Spleen (tissue), 7 donors: ENCODE data around the gene PRKG1.

ENCODE experiments used
- POLR2A ChIP-seq, 3 donors: fragments of 450-650 bp; IDR thresholded peaks; one replicate each; pipeline ENCODE4 v1.5.1; 2017; ENCODE audit warnings: antibody characterized with exemption in 3 of 3, mild to moderate bottlenecking in 1 of 3
- TF ChIP-seq, protein P1 (sequence below), 11 experiments: fragments of 200-600 bp in 7 of 11; fragments of 450-650 bp in 4 of 11; sonication (generic) in 4 of 11; IDR thresholded peaks in 8 of 11; conservative IDR thresholded peaks in 3 of 11; 1 replicate in 7 of 11; 2 replicates in 4 of 11; pipeline versions ENCODE4 v1.4.0 to v1.8.0; 2016 to 2021; ENCODE audit warnings: antibody characterized with exemption in 11 of 11, inconsistent platforms in 4 of 11, mild to moderate bottlenecking in 1 of 11
- donor health status: DM: no; HTN: no; CAD: no; lungs with moderate emphysema.
- donor health status: DM: no; HTN: no; CAD: no.
- donor health status: DM: no; HTN: no; CAD: no.

DNA sequence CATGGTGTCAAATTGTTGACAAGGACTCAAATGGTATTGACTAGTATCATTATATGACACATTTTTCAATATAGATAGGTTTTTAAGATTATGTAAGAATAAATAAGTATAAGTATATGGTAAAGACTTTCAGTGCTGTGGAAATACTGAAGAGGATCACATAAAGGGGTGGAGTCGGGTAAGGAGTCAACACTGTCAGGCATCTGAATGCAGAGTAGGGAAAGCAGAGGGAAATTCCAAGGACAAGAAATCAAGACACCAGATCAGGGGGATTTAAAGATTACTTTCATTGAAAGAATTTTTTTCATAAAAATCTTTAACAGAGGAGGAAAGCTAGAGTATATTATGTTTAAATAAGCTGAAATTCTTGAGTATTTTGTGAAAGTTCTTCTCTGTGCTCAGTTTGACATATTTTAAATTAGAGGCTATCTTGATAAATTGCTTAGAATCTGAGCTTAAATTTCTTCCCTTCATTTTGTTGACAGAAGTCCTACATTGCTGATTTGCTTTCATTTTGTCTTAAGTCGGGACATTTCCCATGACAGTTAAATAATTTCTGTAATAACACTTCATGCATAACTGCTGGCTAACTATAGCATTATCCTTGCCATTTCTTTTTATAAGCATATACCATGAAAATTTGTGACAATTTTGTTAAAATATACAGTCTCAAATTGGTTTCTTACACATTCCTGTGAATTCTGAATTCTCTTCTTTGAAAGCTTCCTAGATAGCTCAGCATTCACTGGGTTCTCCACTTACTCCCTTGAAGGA is 244.3 kb downstream of the PRKG1 start:
- TF ChIP-seq, protein P1, sequence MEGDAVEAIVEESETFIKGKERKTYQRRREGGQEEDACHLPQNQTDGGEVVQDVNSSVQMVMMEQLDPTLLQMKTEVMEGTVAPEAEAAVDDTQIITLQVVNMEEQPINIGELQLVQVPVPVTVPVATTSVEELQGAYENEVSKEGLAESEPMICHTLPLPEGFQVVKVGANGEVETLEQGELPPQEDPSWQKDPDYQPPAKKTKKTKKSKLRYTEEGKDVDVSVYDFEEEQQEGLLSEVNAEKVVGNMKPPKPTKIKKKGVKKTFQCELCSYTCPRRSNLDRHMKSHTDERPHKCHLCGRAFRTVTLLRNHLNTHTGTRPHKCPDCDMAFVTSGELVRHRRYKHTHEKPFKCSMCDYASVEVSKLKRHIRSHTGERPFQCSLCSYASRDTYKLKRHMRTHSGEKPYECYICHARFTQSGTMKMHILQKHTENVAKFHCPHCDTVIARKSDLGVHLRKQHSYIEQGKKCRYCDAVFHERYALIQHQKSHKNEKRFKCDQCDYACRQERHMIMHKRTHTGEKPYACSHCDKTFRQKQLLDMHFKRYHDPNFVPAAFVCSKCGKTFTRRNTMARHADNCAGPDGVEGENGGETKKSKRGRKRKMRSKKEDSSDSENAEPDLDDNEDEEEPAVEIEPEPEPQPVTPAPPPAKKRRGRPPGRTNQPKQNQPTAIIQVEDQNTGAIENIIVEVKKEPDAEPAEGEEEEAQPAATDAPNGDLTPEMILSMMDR (IDR thresholded peaks at IDR 0.05 in 8 of 11, conservative IDR thresholded peaks at IDR 0.05 in 3 of 11), result no peak
- TF ChIP-seq POLR2A (IDR thresholded peaks at IDR 0.05), result no peak
